DND-41 (cell line): ENCODE data around the gene ALDH1L1.

ENCODE experiments used
- ATAC-seq: fragments of 200-7000 bp; cut with Tn5 transposase; 3 replicates; pipeline ENCODE4 v1.9.1; 2021; ENCODE audit warnings: low read depth; ENCODE audit not compliant: insufficient read depth
- DNase-seq: peaks from one replicate; pipeline ENCODE4 v3.0.0-alpha.2; 2020
- H2AFZ ChIP-seq: 2 replicates; pipeline ENCODE4 v1.6.0; 2012; ENCODE audit warnings: low read depth, low read length
- H3K27ac ChIP-seq: 2 replicates; pipeline ENCODE4 v1.5.1; 2012; ENCODE audit warnings: low read length, inconsistent platforms
- H3K27me3 ChIP-seq: fragments of 200-600 bp; sonication (generic); 2 replicates; pipeline ENCODE4 v1.6.0; 2012; ENCODE audit warnings: low read length, mild to moderate bottlenecking, inconsistent platforms; ENCODE audit not compliant: insufficient read depth, poor library complexity
- H3K36me3 ChIP-seq: 2 replicates; pipeline ENCODE4 v1.5.1; 2012; ENCODE audit warnings: low read length, inconsistent platforms; ENCODE audit not compliant: insufficient read depth
- H3K4me1 ChIP-seq: 2 replicates; pipeline ENCODE4 v1.5.1; 2012; ENCODE audit warnings: mild to moderate bottlenecking, low read length; ENCODE audit not compliant: insufficient read depth
- H3K4me2 ChIP-seq: 2 replicates; pipeline ENCODE4 v1.6.0; 2012; ENCODE audit warnings: mild to moderate bottlenecking, moderate library complexity, low read length, inconsistent platforms; ENCODE audit not compliant: insufficient read depth
- H3K4me3 ChIP-seq, 2 experiments: fragments of 200-600 bp in 1 of 2; shearing (Covaris generic) in 1 of 2; 2 replicates each; pipeline ENCODE4 v1.5.1; 2012 to 2016; ENCODE audit warnings: inconsistent platforms in 2 of 2, low read length in 2 of 2, mild to moderate bottlenecking in 2 of 2, low read depth in 1 of 2, moderate library complexity in 1 of 2
- H3K79me2 ChIP-seq: 2 replicates; pipeline ENCODE4 v1.6.0; 2012; ENCODE audit warnings: low read length, inconsistent platforms; ENCODE audit not compliant: insufficient read depth
- H3K9ac ChIP-seq: 2 replicates; pipeline ENCODE4 v1.6.0; 2012; ENCODE audit warnings: low read depth, mild to moderate bottlenecking, inconsistent platforms, low read length, moderate library complexity
- H3K9me3 ChIP-seq: 2 replicates; pipeline ENCODE4 v1.5.1; 2012; ENCODE audit warnings: low read length, moderate library complexity, mild to moderate bottlenecking, inconsistent platforms; ENCODE audit not compliant: insufficient read depth, severe bottlenecking
- H4K20me1 ChIP-seq: 2 replicates; pipeline ENCODE4 v1.6.0; 2012; ENCODE audit warnings: low read length; ENCODE audit not compliant: insufficient read depth
- CTCF ChIP-seq: IDR thresholded peaks from 2 replicates; pipeline ENCODE4 v1.5.1; 2012; ENCODE audit warnings: borderline replicate concordance, low read length, moderate library complexity, mild to moderate bottlenecking; ENCODE audit not compliant: poor library complexity, severe bottlenecking; ENCODE audit errors: extremely low read depth
- EZH2 ChIP-seq: IDR thresholded peaks from 3 replicates; pipeline ENCODE4 v1.6.1; 2012; ENCODE audit warnings: borderline replicate concordance, low read depth, mild to moderate bottlenecking, moderate library complexity, low read length, inconsistent platforms; ENCODE audit not compliant: severe bottlenecking

ALDH1L1 gene

GRCh38 chr3:126110431-126111125 lies 69.8 kb downstream of the ALDH1L1 start:
- Histone ChIP-seq H3K27me3 (no peaks in the 10 kb centered on the region), H3K9me3 (no peaks in the 10 kb centered on the region), H4K20me1 (no peaks in the 10 kb centered on the region), H3K79me2 (no peaks in the 10 kb centered on the region), H3K36me3 (no peaks in the 10 kb centered on the region), H2AFZ (no peak overlapping the region), H3K27ac (no peak overlapping the region), H3K4me2 (no peak overlapping the region), H3K4me3 (no peak overlapping the region), H3K4me1 (no peaks in the 10 kb centered on the region), H3K9ac (no peak overlapping the region)
- TF ChIP-seq CTCF (no peak), EZH2 (no peak)
- DNase-seq (no peak), ATAC-seq (no peak)

GRCh38 chr3:126109880-126110235 lies 70.5 kb downstream of the ALDH1L1 start:
- Histone ChIP-seq H2AFZ (no peak overlapping the region), H4K20me1 (no peaks in the 10 kb centered on the region), H3K79me2 (no peaks in the 10 kb centered on the region), H3K4me2 (no peak overlapping the region), H3K36me3 (no peaks in the 10 kb centered on the region), H3K27me3 (no peaks in the 10 kb centered on the region), H3K9me3 (no peaks in the 10 kb centered on the region), H3K4me3 (no peak overlapping the region), H3K9ac (no peak overlapping the region), H3K27ac (no peak overlapping the region), H3K4me1 (no peaks in the 10 kb centered on the region)
- no peak for ATAC-seq
- DNase-seq = no peak
- TF ChIP-seq CTCF (no peak), EZH2 (no peak)

GRCh38 chr3:126109146-126109879 lies 71.1 kb downstream of the ALDH1L1 start:
- Histone ChIP-seq H3K9me3 (no peaks in the 10 kb centered on the region), H3K36me3 (no peaks in the 10 kb centered on the region), H3K4me1 (no peaks in the 10 kb centered on the region), H3K27me3 (no peaks in the 10 kb centered on the region), H3K9ac (no peak overlapping the region), H3K27ac (no peak overlapping the region), H3K4me2 (no peak overlapping the region), H3K79me2 (no peaks in the 10 kb centered on the region), H4K20me1 (no peaks in the 10 kb centered on the region), H3K4me3 (no peak overlapping the region), H2AFZ (no peak overlapping the region)
- DNase-seq (no peak), ATAC-seq (no peak)
- TF ChIP-seq CTCF = no peak
- no peak for TF ChIP-seq EZH2
